IMR-90 (cell line): ENCODE results near the gene DACH1. TPM values are rescaled to one million over a fixed set of nuclear protein-coding genes. Genes with fewer than 3 reads are reported as not detected.

Experiments used
- ATAC-seq: fragments of 200-7000 bp; cut with Tn5 transposase; 2 replicates; pipeline ENCODE4 v1.9.1; 2020; ENCODE audit warnings: low read depth, mild to moderate bottlenecking, moderate library complexity
- BruUV-seq: library from RNA; stranded (reverse); fragments of 400-500 nt; replicated peaks from 2 replicates; lab custom pipeline; 2021; lab: Mats Ljungman, UMichigan
- CTCF ChIA-PET: fragments of 300-600 bp; formaldehyde crosslinking; extraction: SDS; loops from one replicate; lab custom pipeline; 2021; ENCODE audit warnings: antibody characterized with exemption; lab: Yijun Ruan, JAX
- POLR2A ChIA-PET: fragments of 300-600 bp; sonication (Branson Sonifier 250); formaldehyde crosslinking; loops from one replicate; lab custom pipeline; 2022; ENCODE audit warnings: antibody characterized with exemption; ENCODE audit not compliant: unreplicated experiment; lab: Charles Lee
- DNase-seq: peaks from one replicate; pipeline ENCODE4 v3.0.0; 2013
- H2AFZ ChIP-seq: replicated peaks from 2 replicates; pipeline ENCODE3; 2013; ENCODE audit warnings: low read length, mild to moderate bottlenecking; ENCODE audit not compliant: poor library complexity
- H2AK5ac ChIP-seq: 2 replicates; pipeline ENCODE4 v1.6.1; 2013; ENCODE audit warnings: low read depth, low read length, inconsistent platforms
- H2AK9ac ChIP-seq: replicated peaks from 2 replicates; pipeline ENCODE3; 2013; ENCODE audit warnings: mild to moderate bottlenecking, low read depth, low read length, moderate library complexity; ENCODE audit not compliant: poor library complexity
- H2BK120ac ChIP-seq: 2 replicates; pipeline ENCODE4 v1.6.1; 2013; ENCODE audit warnings: low read depth, low read length, inconsistent platforms
- H2BK15ac ChIP-seq: 3 replicates; pipeline ENCODE4 v1.6.1; 2013; ENCODE audit warnings: low read depth, low read length, inconsistent platforms
- H2BK20ac ChIP-seq: 2 replicates; pipeline ENCODE4 v1.6.1; 2013; ENCODE audit warnings: low read depth, mild to moderate bottlenecking, inconsistent platforms, low read length, moderate library complexity
- H2BK5ac ChIP-seq: 2 replicates; pipeline ENCODE4 v1.6.1; 2013; ENCODE audit warnings: mild to moderate bottlenecking, low read depth, low read length, inconsistent platforms; ENCODE audit not compliant: poor library complexity, severe bottlenecking
- H3K14ac ChIP-seq: replicated peaks from 2 replicates; pipeline ENCODE4 v1.6.1; 2013; ENCODE audit warnings: low read depth, low read length, inconsistent platforms
- H3K18ac ChIP-seq: 2 replicates; pipeline ENCODE4 v1.6.1; 2013; ENCODE audit warnings: low read depth, low read length, control low read depth
- H3K23ac ChIP-seq: 2 replicates; pipeline ENCODE4 v1.6.1; 2013; ENCODE audit warnings: low read depth, low read length, inconsistent platforms
- H3K27ac ChIP-seq: 2 replicates; pipeline ENCODE4 v1.5.1; 2013; ENCODE audit warnings: mild to moderate bottlenecking, control low read depth, low read length; ENCODE audit not compliant: insufficient read depth
- H3K27me3 ChIP-seq: 2 replicates; pipeline ENCODE4 v1.6.1; 2013; ENCODE audit warnings: low read length; ENCODE audit not compliant: control insufficient read depth, insufficient read depth
- H3K36me3 ChIP-seq: 2 replicates; pipeline ENCODE4 v1.6.1; 2013; ENCODE audit warnings: low read length, mixed read lengths; ENCODE audit not compliant: control insufficient read depth, insufficient read depth
- H3K4ac ChIP-seq: 2 replicates; pipeline ENCODE4 v1.6.1; 2013; ENCODE audit warnings: low read depth, low read length, inconsistent platforms
- H3K4me1 ChIP-seq: 2 replicates; pipeline ENCODE4 v1.6.1; 2013; ENCODE audit warnings: low read length, mixed read lengths; ENCODE audit not compliant: control insufficient read depth, insufficient read depth
- H3K4me2 ChIP-seq: 2 replicates; pipeline ENCODE4 v1.6.1; 2013; ENCODE audit warnings: low read depth, mild to moderate bottlenecking, control low read depth, low read length, moderate library complexity
- H3K4me3 ChIP-seq: 2 replicates; pipeline ENCODE4 v1.5.1; 2013; ENCODE audit warnings: low read depth, mild to moderate bottlenecking, control low read depth, low read length, moderate library complexity; ENCODE audit not compliant: insufficient read depth
- H3K56ac ChIP-seq: 2 replicates; pipeline ENCODE4 v1.6.1; 2013; ENCODE audit warnings: low read length, inconsistent platforms; ENCODE audit not compliant: insufficient read depth; ENCODE audit errors: extremely low read depth
- H3K79me1 ChIP-seq, 2 experiments: 2 replicates each; pipeline ENCODE4 v1.6.1; 2013; ENCODE audit warnings: low read length in 2 of 2, inconsistent platforms in 1 of 2, low read depth in 1 of 2
- H3K9ac ChIP-seq: 2 replicates; pipeline ENCODE4 v1.6.1; 2013; ENCODE audit warnings: low read depth, low read length, control low read depth
- H3K9me1 ChIP-seq: 2 replicates; pipeline ENCODE4 v1.6.1; 2013; ENCODE audit warnings: low read length, inconsistent platforms; ENCODE audit not compliant: insufficient read depth
- H3K9me3 ChIP-seq: 2 replicates; pipeline ENCODE4 v1.6.1; 2013; ENCODE audit warnings: low read length; ENCODE audit not compliant: control insufficient read depth, insufficient read depth
- H4K20me1 ChIP-seq: 2 replicates; pipeline ENCODE4 v1.6.1; 2013; ENCODE audit warnings: low read length, inconsistent platforms; ENCODE audit not compliant: insufficient read depth
- H4K5ac ChIP-seq: 2 replicates; pipeline ENCODE4 v1.6.1; 2013; ENCODE audit warnings: mild to moderate bottlenecking, low read depth, low read length, control low read depth
- H4K8ac ChIP-seq, 2 experiments: 2 replicates each; pipeline ENCODE4 v1.6.1; 2013; ENCODE audit warnings: low read depth in 2 of 2, low read length in 2 of 2, control low read depth in 1 of 2, inconsistent platforms in 1 of 2
- H4K91ac ChIP-seq: 2 replicates; pipeline ENCODE4 v1.6.1; 2013; ENCODE audit warnings: low read depth, low read length, inconsistent platforms; ENCODE audit not compliant: insufficient read depth
- CEBPB ChIP-seq: IDR thresholded peaks from 2 replicates; pipeline ENCODE4 v1.6.1; 2012; ENCODE audit warnings: low read depth, low read length, improper control_type of control experiment
- CHD1 ChIP-seq: IDR thresholded peaks from 2 replicates; pipeline ENCODE4 v1.6.1; 2012; ENCODE audit warnings: low read depth, low read length, improper control_type of control experiment
- FOS ChIP-seq: fragments of 150-350 bp; IDR thresholded peaks from 2 replicates; pipeline ENCODE4 v1.6.1; 2016; ENCODE audit warnings: low read depth, low read length
- MAFK ChIP-seq: IDR thresholded peaks from 2 replicates; pipeline ENCODE4 v1.6.1; 2012; ENCODE audit warnings: low read depth, low read length, improper control_type of control experiment
- MAZ ChIP-seq: IDR thresholded peaks from 2 replicates; pipeline ENCODE4 v1.6.1; 2012; ENCODE audit warnings: low read depth, mild to moderate bottlenecking, low read length, improper control_type of control experiment, moderate library complexity, borderline replicate concordance
- MXI1 ChIP-seq: IDR thresholded peaks from 2 replicates; pipeline ENCODE4 v1.6.1; 2012; ENCODE audit warnings: low read depth, mild to moderate bottlenecking, low read length, moderate library complexity, borderline replicate concordance
- NFE2L2 ChIP-seq: fragments of 150-350 bp; IDR thresholded peaks from 2 replicates; pipeline ENCODE4 v1.6.1; 2016; ENCODE audit warnings: low read depth, mild to moderate bottlenecking, low read length
- POLR2A ChIP-seq: IDR thresholded peaks from 2 replicates; pipeline ENCODE4 v1.6.1; 2012; ENCODE audit warnings: mild to moderate bottlenecking, low read depth, low read length
- RAD21 ChIP-seq: IDR thresholded peaks from 2 replicates; pipeline ENCODE4 v1.6.1; 2012; ENCODE audit warnings: low read length, improper control_type of control experiment
- RCOR1 ChIP-seq: IDR thresholded peaks from 2 replicates; pipeline ENCODE4 v1.6.1; 2012; ENCODE audit warnings: mild to moderate bottlenecking, low read length, improper control_type of control experiment; ENCODE audit not compliant: insufficient replicate concordance
- RFX5 ChIP-seq: IDR thresholded peaks from 2 replicates; pipeline ENCODE4 v1.8.0; 2012; ENCODE audit warnings: low read depth, mild to moderate bottlenecking, low read length, moderate library complexity
- SMC3 ChIP-seq: fragments of 150-350 bp; IDR thresholded peaks from 2 replicates; pipeline ENCODE4 v1.6.1; 2016; ENCODE audit warnings: low read depth, mild to moderate bottlenecking, antibody characterized with exemption, low read length, moderate library complexity
- WGBS, 2 experiments: methylation state at CpG; one replicate each; pipeline versions ENCODE4 v1.1.5 to v1.1.7; 2013; ENCODE audit warnings: missing lambda C conversion rate in 2 of 2; ENCODE audit not compliant: insufficient read length in 1 of 2; ENCODE audit errors: extremely low coverage in 2 of 2; 5-methylcytosine and 5-hydroxymethylcytosine counted together
- dilution Hi-C: fragments of 300-500 bp; cut with HindIII; formaldehyde crosslinking; loops from one replicate; pipeline ENCODE4 v1.14.3; 2018; ENCODE audit warnings: low sequenced_read_pairs; ENCODE audit not compliant: unreplicated experiment
- in situ Hi-C: fragments of 300-500 bp; cut with MboI; formaldehyde crosslinking; loops from 3 replicates; pipeline ENCODE4 v1.14.3; 2019; ENCODE audit warnings: low sequenced_read_pairs, inconsistent platforms, mixed read lengths
- intact Hi-C: fragments of 100-400 bp; cut with micrococcal nuclease; formaldehyde crosslinking; loops from 2 replicates; pipeline ENCODE4 v1.10.0; 2022
- polyA plus RNA-seq, 3 experiments: library from polyadenylated mRNA; depleted of rRNA; stranded (reverse); fragments of >200 nt; gene quantifications; 2 replicates each; pipeline ENCODE4 v1.2.3, GENCODE V29; 2012; ENCODE audit warnings: low replicate concordance in 1 of 3
- total RNA-seq: library from RNA; depleted of rRNA; stranded (reverse); fragments of >200 nt; gene quantifications from 2 replicates; pipeline ENCODE4 v1.2.3, GENCODE V29; 2012
- TF ChIP-seq, protein P1 (sequence below): conservative IDR thresholded peaks from 2 replicates; pipeline ENCODE4 v1.5.1; 2012; ENCODE audit warnings: mild to moderate bottlenecking, low read depth, low read length, improper control_type of control experiment
- TF ChIP-seq, protein P2 (sequence below): fragments of 150-350 bp; IDR thresholded peaks from 2 replicates; pipeline ENCODE4 v1.6.1; 2017; ENCODE audit warnings: mild to moderate bottlenecking, antibody characterized with exemption, low read length, low read depth
- TF ChIP-seq, protein P3 (sequence below): fragments of 150-350 bp; IDR thresholded peaks from 2 replicates; pipeline ENCODE4 v1.6.1; 2016; ENCODE audit warnings: low read depth, mild to moderate bottlenecking, low read length, moderate library complexity, borderline replicate concordance

Gene DACH1
- total and polyA plus RNA-seq, 2 of the 4 experiments (the other 2 are of a cell fraction) = not detected

DNA sequence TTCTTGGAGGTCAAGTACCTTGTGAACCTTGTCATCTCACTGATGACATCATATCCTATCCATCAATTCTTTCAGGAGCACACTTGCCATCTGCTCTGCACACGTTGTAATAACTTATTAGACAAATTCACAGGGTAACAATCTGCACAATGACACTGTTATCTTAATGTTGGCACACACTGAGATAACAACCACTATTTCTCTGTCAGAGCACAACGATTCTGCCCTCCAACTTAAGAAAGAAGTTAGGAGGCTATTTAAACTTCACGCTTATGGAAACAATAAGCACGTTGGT is 351.3 kb downstream of the DACH1 start:
- TF ChIP-seq POLR2A (no peak), MAZ (no peak), CEBPB (no peak), RAD21 (no peak), SMC3 (no peak), NFE2L2 (no peak), RCOR1 (no peak), FOS (no peak), MAFK (no peak), RFX5 (no peak), CHD1 (no peak), MXI1 (no peak)
- TF ChIP-seq, protein P1, sequence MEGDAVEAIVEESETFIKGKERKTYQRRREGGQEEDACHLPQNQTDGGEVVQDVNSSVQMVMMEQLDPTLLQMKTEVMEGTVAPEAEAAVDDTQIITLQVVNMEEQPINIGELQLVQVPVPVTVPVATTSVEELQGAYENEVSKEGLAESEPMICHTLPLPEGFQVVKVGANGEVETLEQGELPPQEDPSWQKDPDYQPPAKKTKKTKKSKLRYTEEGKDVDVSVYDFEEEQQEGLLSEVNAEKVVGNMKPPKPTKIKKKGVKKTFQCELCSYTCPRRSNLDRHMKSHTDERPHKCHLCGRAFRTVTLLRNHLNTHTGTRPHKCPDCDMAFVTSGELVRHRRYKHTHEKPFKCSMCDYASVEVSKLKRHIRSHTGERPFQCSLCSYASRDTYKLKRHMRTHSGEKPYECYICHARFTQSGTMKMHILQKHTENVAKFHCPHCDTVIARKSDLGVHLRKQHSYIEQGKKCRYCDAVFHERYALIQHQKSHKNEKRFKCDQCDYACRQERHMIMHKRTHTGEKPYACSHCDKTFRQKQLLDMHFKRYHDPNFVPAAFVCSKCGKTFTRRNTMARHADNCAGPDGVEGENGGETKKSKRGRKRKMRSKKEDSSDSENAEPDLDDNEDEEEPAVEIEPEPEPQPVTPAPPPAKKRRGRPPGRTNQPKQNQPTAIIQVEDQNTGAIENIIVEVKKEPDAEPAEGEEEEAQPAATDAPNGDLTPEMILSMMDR = no peak
- TF ChIP-seq, protein P2, sequence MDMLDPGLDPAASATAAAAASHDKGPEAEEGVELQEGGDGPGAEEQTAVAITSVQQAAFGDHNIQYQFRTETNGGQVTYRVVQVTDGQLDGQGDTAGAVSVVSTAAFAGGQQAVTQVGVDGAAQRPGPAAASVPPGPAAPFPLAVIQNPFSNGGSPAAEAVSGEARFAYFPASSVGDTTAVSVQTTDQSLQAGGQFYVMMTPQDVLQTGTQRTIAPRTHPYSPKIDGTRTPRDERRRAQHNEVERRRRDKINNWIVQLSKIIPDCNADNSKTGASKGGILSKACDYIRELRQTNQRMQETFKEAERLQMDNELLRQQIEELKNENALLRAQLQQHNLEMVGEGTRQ = no peak
- TF ChIP-seq, protein P3, sequence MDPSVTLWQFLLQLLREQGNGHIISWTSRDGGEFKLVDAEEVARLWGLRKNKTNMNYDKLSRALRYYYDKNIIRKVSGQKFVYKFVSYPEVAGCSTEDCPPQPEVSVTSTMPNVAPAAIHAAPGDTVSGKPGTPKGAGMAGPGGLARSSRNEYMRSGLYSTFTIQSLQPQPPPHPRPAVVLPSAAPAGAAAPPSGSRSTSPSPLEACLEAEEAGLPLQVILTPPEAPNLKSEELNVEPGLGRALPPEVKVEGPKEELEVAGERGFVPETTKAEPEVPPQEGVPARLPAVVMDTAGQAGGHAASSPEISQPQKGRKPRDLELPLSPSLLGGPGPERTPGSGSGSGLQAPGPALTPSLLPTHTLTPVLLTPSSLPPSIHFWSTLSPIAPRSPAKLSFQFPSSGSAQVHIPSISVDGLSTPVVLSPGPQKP = no peak
- H2BK15ac ChIP-seq = no peak overlapping the region
- no peak overlapping the region for H2BK5ac ChIP-seq
- no peaks in the 10 kb centered on the region for H3K4me1 ChIP-seq
- H2BK20ac ChIP-seq = no peak overlapping the region
- H2AFZ ChIP-seq = no peak overlapping the region
- DNase-seq (no peak), ATAC-seq (no peak)
- dilution Hi-C loops = no loop called here
- H3K27me3 ChIP-seq = no peaks in the 10 kb centered on the region
- BruUV-seq = no TSS peak
- POLR2A ChIA-PET = no interaction called here
- H3K9ac ChIP-seq = no peak overlapping the region
- CTCF ChIA-PET = no interaction called here
- H3K18ac ChIP-seq = no peak overlapping the region
- H2AK9ac ChIP-seq = no peak overlapping the region
- H3K23ac ChIP-seq = no peak overlapping the region
- WGBS, 2 experiments = no CpG with 5 or more reads among the region's 4 CpGs
- H3K4me2 ChIP-seq = no peak overlapping the region
- no peak overlapping the region for H3K4me3 ChIP-seq
- no peak overlapping the region for H3K14ac ChIP-seq
- no peaks in the 10 kb centered on the region for H3K79me1 ChIP-seq
- in situ Hi-C loops = no loop called here
- H2BK120ac ChIP-seq = no peak overlapping the region
- intact Hi-C loops = no loop called here
- no peak overlapping the region for H3K4ac ChIP-seq
- no peaks in the 10 kb centered on the region for H3K36me3 ChIP-seq
- no peak overlapping the region for H4K91ac ChIP-seq
- no peak overlapping the region for H4K5ac ChIP-seq
- no peak overlapping the region for H2AK5ac ChIP-seq
- no peak overlapping the region for H3K27ac ChIP-seq
- H3K9me1 ChIP-seq = no peaks in the 10 kb centered on the region
- H4K20me1 ChIP-seq = no peaks in the 10 kb centered on the region
- H3K56ac ChIP-seq = no peak overlapping the region
- H4K8ac ChIP-seq = no peak overlapping the region
- no peaks in the 10 kb centered on the region for H3K9me3 ChIP-seq
